PC-9 (cell line): ENCODE data around the gene ATOX1. TPM values are rescaled to one million over a fixed set of nuclear protein-coding genes. Genes with fewer than 3 reads are reported as not detected.
"Not testable (repeated sequence)": the region's sequence is repeated elsewhere in the genome, so short reads cannot be mapped to it uniquely, and the experiment has no call there.

Experiments used
- BruUV-seq: library from RNA; stranded (reverse); fragments of 400-500 nt; replicated peaks from 2 replicates; lab custom pipeline; 2021; lab: Mats Ljungman, UMichigan
- CTCF ChIA-PET: fragments of 300-600 bp; sonication (Branson Sonifier 250); formaldehyde crosslinking; loops from one replicate; lab custom pipeline; 2022; ENCODE audit warnings: antibody characterized with exemption; lab: Charles Lee
- POLR2A ChIA-PET: fragments of 300-600 bp; sonication (Branson Sonifier 250); formaldehyde crosslinking; loops from one replicate; lab custom pipeline; 2022; ENCODE audit warnings: antibody characterized with exemption; ENCODE audit not compliant: unreplicated experiment; lab: Charles Lee
- DNase-seq, 2 experiments: peaks; one replicate each; pipeline versions ENCODE4 v3.0.0 to v3.0.0-alpha.2; 2015 to 2022; ENCODE audit warnings: mixed read lengths in 1 of 2
- H2AFZ ChIP-seq: fragments of 200-600 bp; sonication (generic); 2 replicates; pipeline ENCODE4 v1.8.1; 2017; ENCODE audit warnings: antibody characterized with exemption
- H3F3A ChIP-seq: fragments of 200-600 bp; sonication (generic); 2 replicates; pipeline ENCODE4 v1.8.1; 2017; ENCODE audit warnings: antibody characterized with exemption, mild to moderate bottlenecking, low read depth; ENCODE audit not compliant: insufficient read depth
- H3K27ac ChIP-seq: fragments of 200-600 bp; sonication (generic); 2 replicates; pipeline ENCODE4 v1.6.1; 2016; ENCODE audit warnings: mixed run types
- H3K27me3 ChIP-seq: fragments of 200-600 bp; sonication (generic); 2 replicates; pipeline ENCODE4 v1.6.1; 2016; ENCODE audit warnings: low read depth, mixed run types; ENCODE audit not compliant: insufficient read depth
- H3K36me3 ChIP-seq: fragments of 200-600 bp; sonication (generic); 2 replicates; pipeline ENCODE4 v1.6.1; 2016; ENCODE audit warnings: low read depth, mixed run types
- H3K4me1 ChIP-seq: fragments of 200-600 bp; sonication (generic); replicated peaks from 2 replicates; pipeline ENCODE4 v1.6.1; 2016; ENCODE audit warnings: mixed run types; ENCODE audit not compliant: insufficient read depth
- H3K4me2 ChIP-seq: fragments of 200-600 bp; sonication (generic); 2 replicates; pipeline ENCODE4 v1.6.1; 2017; ENCODE audit warnings: mixed run types
- H3K4me3 ChIP-seq: fragments of 200-600 bp; sonication (generic); 2 replicates; pipeline ENCODE4 v1.6.1; 2016; ENCODE audit warnings: mixed run types
- H3K79me2 ChIP-seq: fragments of 200-600 bp; sonication (generic); 2 replicates; pipeline ENCODE4 v1.6.1; 2017; ENCODE audit warnings: low read depth, mixed run types
- H3K9me2 ChIP-seq: fragments of 200-600 bp; sonication (generic); 2 replicates; pipeline ENCODE4 v1.8.1; 2017; ENCODE audit warnings: mild to moderate bottlenecking; ENCODE audit not compliant: insufficient read depth
- H3K9me3 ChIP-seq: fragments of 200-600 bp; sonication (generic); 2 replicates; pipeline ENCODE4 v1.8.1; 2016; ENCODE audit warnings: low read depth; ENCODE audit not compliant: insufficient read depth
- H4K20me1 ChIP-seq: fragments of 200-600 bp; sonication (generic); 2 replicates; pipeline ENCODE4 v1.8.1; 2017; ENCODE audit not compliant: insufficient read depth
- EZH2 ChIP-seq: fragments of 200-600 bp; sonication (generic); IDR thresholded peaks from 2 replicates; pipeline ENCODE4 v1.8.0; 2017; ENCODE audit warnings: antibody characterized with exemption, low read depth
- intact Hi-C: fragments of 100-400 bp; cut with micrococcal nuclease; formaldehyde crosslinking; loops from one replicate; pipeline ENCODE4 v1.10.0; 2022; ENCODE audit not compliant: unreplicated experiment
- total RNA-seq: library from RNA; stranded (reverse); gene quantifications from 2 replicates; pipeline ENCODE4 v1.2.3, GENCODE V29; 2021
- TF ChIP-seq, protein P1 (sequence below): fragments of 200-600 bp; sonication (generic); conservative IDR thresholded peaks from 2 replicates; pipeline ENCODE4 v1.6.1; 2017; ENCODE audit warnings: mixed run types, antibody characterized with exemption, mild to moderate bottlenecking, moderate library complexity

ATOX1 gene
- total RNA-seq, 1 experiment from 2014 or later: 201 TPM

GRCh38 chr5:151699071-151699901, 59.1 kb downstream of the ATOX1 start:
- Histone ChIP-seq H3K9me3 (no peaks in the 10 kb centered on the region), H3K27ac (no peak overlapping the region), H3K36me3 (no peaks in the 10 kb centered on the region), H4K20me1 (no peaks in the 10 kb centered on the region), H3K27me3 (no peaks in the 10 kb centered on the region), H3K4me3 (no peak overlapping the region), H2AFZ (0 out of 2 replicates have a peak overlapping the region, but pooled peaks have one; percentile 49), H3K9me2 (no peaks in the 10 kb centered on the region), H3F3A (no peaks in the 10 kb centered on the region; the same call in 1 of the 2 replicates), H3K4me1 (peaks cover 8% of the 10 kb centered on the region; the same call in 1 of the 2 replicates), H3K79me2 (no peaks in the 10 kb centered on the region), H3K4me2 (peak overlapping the region; percentile 30)
- no peak for TF ChIP-seq EZH2
- TF ChIP-seq, protein P1, sequence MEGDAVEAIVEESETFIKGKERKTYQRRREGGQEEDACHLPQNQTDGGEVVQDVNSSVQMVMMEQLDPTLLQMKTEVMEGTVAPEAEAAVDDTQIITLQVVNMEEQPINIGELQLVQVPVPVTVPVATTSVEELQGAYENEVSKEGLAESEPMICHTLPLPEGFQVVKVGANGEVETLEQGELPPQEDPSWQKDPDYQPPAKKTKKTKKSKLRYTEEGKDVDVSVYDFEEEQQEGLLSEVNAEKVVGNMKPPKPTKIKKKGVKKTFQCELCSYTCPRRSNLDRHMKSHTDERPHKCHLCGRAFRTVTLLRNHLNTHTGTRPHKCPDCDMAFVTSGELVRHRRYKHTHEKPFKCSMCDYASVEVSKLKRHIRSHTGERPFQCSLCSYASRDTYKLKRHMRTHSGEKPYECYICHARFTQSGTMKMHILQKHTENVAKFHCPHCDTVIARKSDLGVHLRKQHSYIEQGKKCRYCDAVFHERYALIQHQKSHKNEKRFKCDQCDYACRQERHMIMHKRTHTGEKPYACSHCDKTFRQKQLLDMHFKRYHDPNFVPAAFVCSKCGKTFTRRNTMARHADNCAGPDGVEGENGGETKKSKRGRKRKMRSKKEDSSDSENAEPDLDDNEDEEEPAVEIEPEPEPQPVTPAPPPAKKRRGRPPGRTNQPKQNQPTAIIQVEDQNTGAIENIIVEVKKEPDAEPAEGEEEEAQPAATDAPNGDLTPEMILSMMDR: no peak
- intact Hi-C loops: no loop called here
- ChIA-PET CTCF (no interaction called here), POLR2A (interaction anchor here (0.6 to 0.7 kb wide), 3 partner anchors 15 to 29 kb away, joined by 3 to 6 read pairs (median 5); no protein-coding TSS in a partner anchor)
- peak in 1 of 2 experiments; percentile 43 for DNase-seq
- BruUV-seq: no TSS peak

DNA sequence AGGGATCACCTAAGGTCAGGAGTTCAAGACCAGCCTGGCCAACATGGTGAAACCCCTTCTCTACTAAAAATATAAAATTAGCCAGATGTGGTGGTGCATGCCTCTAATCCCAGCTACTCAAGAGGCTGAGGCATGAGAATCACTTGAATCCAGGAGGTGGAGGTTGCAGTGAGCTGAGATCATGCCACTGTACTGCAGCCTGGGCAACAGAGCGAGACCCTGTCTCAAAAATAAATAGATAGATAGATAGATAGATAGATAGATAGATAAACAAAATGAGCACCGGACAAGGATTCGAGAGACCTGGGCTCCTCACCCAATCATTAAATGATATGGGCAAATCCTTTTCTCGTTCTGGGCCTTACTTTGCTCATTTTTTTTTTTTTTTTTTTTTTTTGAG, 60.4 kb downstream of the ATOX1 start:
- H3K4me1 ChIP-seq, H3K27ac ChIP-seq, H4K20me1 ChIP-seq, H3K36me3 ChIP-seq, H3F3A ChIP-seq, POLR2A ChIA-PET, H3K9me3 ChIP-seq, H3K79me2 ChIP-seq, DNase-seq, intact Hi-C loops, H3K4me3 ChIP-seq, CTCF ChIA-PET, H3K9me2 ChIP-seq, H3K4me2 ChIP-seq, H2AFZ ChIP-seq, H3K27me3 ChIP-seq, BruUV-seq: not testable (repeated sequence)

GRCh38 chr5:151697452-151697851, 61.0 kb downstream of the ATOX1 start:
- Histone ChIP-seq H3K27ac (no peak overlapping the region), H3K9me2 (no peaks in the 10 kb centered on the region), H3K4me3 (no peak overlapping the region), H4K20me1 (no peaks in the 10 kb centered on the region), H3K79me2 (no peaks in the 10 kb centered on the region), H3K4me2 (no peak overlapping the region), H3K27me3 (no peaks in the 10 kb centered on the region), H3K4me1 (peaks cover 15% of the 10 kb centered on the region), H3F3A (no peaks in the 10 kb centered on the region; the same call in 1 of the 2 replicates), H2AFZ (no peak overlapping the region), H3K9me3 (no peaks in the 10 kb centered on the region), H3K36me3 (no peaks in the 10 kb centered on the region)
- intact Hi-C loops: no loop called here
- ChIA-PET CTCF (no interaction called here), POLR2A (no interaction called here)
- BruUV-seq: no TSS peak
- TF ChIP-seq, protein P1: no peak
- TF ChIP-seq EZH2: no peak
- no peak for DNase-seq
